GM19099 (cell line): Measurements from ENCODE around the gene TRIM23.

ENCODE experiments used
- POLR2A ChIP-seq: IDR thresholded peaks from 3 replicates; pipeline ENCODE4 v1.6.1; 2011; ENCODE audit warnings: low read depth; ENCODE audit not compliant: insufficient read length; ENCODE audit errors: extremely low read depth

The TRIM23 gene

GRCh38 chr5:65577141-65577540 lies 47.0 kb downstream of the TRIM23 start:
- no peak for TF ChIP-seq POLR2A

- TF ChIP-seq POLR2A: no peak
Measured at GRCh38 chr5:65570598-65571226, 53.4 kb downstream of the TRIM23 start.

GRCh38 chr5:65566505-65566904 lies 57.6 kb downstream of the TRIM23 start:
- TF ChIP-seq POLR2A: no peak

DNA sequence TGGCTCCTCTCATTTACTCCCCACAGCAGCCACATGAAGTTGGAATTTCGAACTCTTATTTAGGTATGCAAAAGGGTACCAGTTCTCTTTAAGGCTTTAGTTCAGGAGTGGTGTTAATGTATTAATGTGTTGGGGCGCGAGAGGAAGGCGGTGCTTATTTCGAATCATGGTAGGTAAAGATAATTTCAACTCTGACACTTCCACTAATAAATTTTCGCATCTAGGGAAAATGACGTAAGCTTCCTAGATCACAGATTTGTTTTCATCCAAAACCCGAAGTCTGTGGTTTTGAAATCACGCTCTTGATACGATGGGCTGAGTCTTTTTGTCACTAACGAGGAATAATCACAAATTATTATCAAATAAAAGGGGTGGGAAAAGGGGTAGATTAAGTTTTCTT lies 60.4 kb downstream of the TRIM23 start:
- no peak for TF ChIP-seq POLR2A

- peak; percentile 85 for TF ChIP-seq POLR2A
Measured at GRCh38 chr5:65562731-65563701, 61.1 kb downstream of the TRIM23 start, which contains the start of the genes CENPK and PPWD1. Gene CENPK, minus strand, starts transcription at chr5:65563168. Its CDS starts 8,261 bp downstream, at chr5:65554907. Gene PPWD1, plus strand, starts transcription at chr5:65563296. Its CDS starts 15 bp downstream, at chr5:65563311.

GRCh38 chr5:65556718-65557117 lies 67.4 kb downstream of the TRIM23 start:
- no peak for TF ChIP-seq POLR2A

- no peak for TF ChIP-seq POLR2A
Measured at GRCh38 chr5:65556181-65556580, 68.0 kb downstream of the TRIM23 start.

GRCh38 chr5:65555287-65555686 lies 68.8 kb downstream of the TRIM23 start:
- TF ChIP-seq POLR2A: no peak

DNA sequence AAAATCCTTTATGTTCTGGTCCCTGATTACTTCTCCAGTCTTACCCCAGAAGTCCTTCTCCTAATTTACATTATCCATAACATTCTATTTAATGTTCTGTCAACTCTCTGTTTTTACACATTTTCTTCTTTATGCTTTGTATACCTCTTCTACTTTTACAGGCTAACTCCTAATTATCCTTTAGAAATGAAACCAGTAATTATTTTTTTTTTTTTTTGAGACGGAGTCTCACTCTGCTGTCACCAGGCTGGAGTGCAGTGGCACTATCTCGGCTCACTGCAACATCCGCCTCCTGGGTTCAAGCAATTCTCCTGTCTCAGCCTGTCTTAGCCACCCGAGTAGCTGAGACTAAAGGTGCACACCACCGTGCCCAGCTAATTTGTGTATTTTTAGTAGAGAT lies 70.2 kb downstream of the TRIM23 start:
- no peak for TF ChIP-seq POLR2A

GRCh38 chr5:65548281-65548680 lies 75.9 kb downstream of the TRIM23 start:
- no peak for TF ChIP-seq POLR2A

- TF ChIP-seq POLR2A: no peak
Measured at GRCh38 chr5:65546141-65546540, 78.0 kb downstream of the TRIM23 start.

DNA sequence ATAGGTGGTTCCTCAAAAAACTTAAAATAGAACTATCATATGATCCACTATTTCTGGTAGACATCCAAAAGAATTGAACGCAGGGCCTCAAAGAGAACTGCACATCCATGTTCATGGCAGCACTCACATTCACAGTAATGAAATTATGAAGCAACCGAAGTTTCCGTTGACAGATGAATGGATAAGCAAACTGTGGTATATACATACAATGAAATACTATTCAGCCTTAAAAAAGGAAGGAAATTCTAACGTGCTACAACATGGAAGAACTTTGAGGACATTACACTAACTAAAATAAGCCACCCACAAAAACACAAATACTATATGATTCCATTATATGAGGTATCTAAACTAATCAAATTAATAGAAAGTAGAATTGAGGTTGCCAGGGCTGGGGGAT lies 79.7 kb downstream of the TRIM23 start:
- TF ChIP-seq POLR2A: no peak

DNA sequence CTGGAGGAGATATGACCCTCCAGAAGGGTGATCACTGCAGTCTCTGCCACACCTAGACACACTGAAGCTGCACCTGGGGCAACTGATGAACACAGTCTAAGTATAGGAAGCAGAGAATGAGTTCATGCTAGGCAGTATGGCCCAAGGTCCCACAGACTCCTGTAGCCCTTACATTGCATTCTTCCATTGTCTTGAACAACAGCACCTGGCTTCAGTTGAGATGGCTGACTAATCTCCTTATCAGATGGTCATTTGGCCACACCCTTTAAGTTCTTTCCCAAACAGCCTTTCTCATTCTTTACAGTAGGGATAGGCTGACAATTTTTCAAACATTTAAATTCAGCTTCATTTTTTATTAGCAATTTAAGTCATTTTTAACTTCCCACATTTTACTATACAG lies 84.3 kb downstream of the TRIM23 start:
- TF ChIP-seq POLR2A: no peak
